ENCODE measurements around the gene CCDC63.
"Not testable (repeated sequence)": the region's sequence is repeated elsewhere in the genome, so short reads cannot be mapped to it uniquely, and the experiment has no call there.

Gene CCDC63

GRCh38 chr12:110844551-110845338 lies 2.0 kb upstream of the CCDC63 start:
- DNase-seq: no peak

GRCh38 chr12:110845339-110845682 lies 1.5 kb upstream of the CCDC63 start:
- DNase-seq: no peak

GRCh38 chr12:110848314-110848923 lies 1.6 kb downstream of the CCDC63 start:
- no peak for DNase-seq

- no peak for DNase-seq
These were observed 2.4 kb downstream of the CCDC63 start for GRCh38 chr12:110849221-110849620.

GRCh38 chr12:110849748-110850403 lies 3.1 kb downstream of the CCDC63 start:
- no peak for DNase-seq

GRCh38 chr12:110850762-110851161 lies 4.0 kb downstream of the CCDC63 start:
- no peak for DNase-seq

- DNase-seq: no peak
These were observed 7.0 kb downstream of the CCDC63 start for GRCh38 chr12:110853836-110854235.

- DNase-seq: no peak
These were observed 9.8 kb downstream of the CCDC63 start for GRCh38 chr12:110856542-110856941.

- no peak for DNase-seq
These were observed 10.7 kb downstream of the CCDC63 start for GRCh38 chr12:110857528-110857927.

- not testable (repeated sequence) for DNase-seq
These were observed 11.2 kb downstream of the CCDC63 start for GRCh38 chr12:110857954-110858353.

- no peak for DNase-seq
These were observed 12.1 kb downstream of the CCDC63 start for GRCh38 chr12:110858848-110859247.

- no peak for DNase-seq
These were observed 14.1 kb downstream of the CCDC63 start for GRCh38 chr12:110860833-110861296.

- DNase-seq: no peak
These were observed 14.9 kb downstream of the CCDC63 start for GRCh38 chr12:110861729-110862128.

- DNase-seq: no peak
These were observed 15.5 kb downstream of the CCDC63 start for GRCh38 chr12:110862329-110862728.

- no peak for DNase-seq
These were observed 16.4 kb downstream of the CCDC63 start for GRCh38 chr12:110863161-110863560.

- DNase-seq: no peak
These were observed 18.7 kb downstream of the CCDC63 start for GRCh38 chr12:110865521-110865920.

- DNase-seq: no peak
These were observed 22.2 kb downstream of the CCDC63 start for GRCh38 chr12:110869026-110869425.

GRCh38 chr12:110869803-110870202 lies 23.0 kb downstream of the CCDC63 start:
- DNase-seq: no peak

GRCh38 chr12:110872100-110872499 lies 25.3 kb downstream of the CCDC63 start:
- no peak for DNase-seq

GRCh38 chr12:110874351-110874750 lies 27.6 kb downstream of the CCDC63 start:
- DNase-seq: no peak

GRCh38 chr12:110874781-110875180 lies 28.0 kb downstream of the CCDC63 start:
- no peak for DNase-seq

GRCh38 chr12:110880651-110881050 lies 33.9 kb downstream of the CCDC63 start:
- no peak for DNase-seq

- no peak for DNase-seq
These were observed 36.5 kb downstream of the CCDC63 start for GRCh38 chr12:110883251-110883650.
